DND-41 (cell line): Measurements from ENCODE around the gene RBMS2.
"Not testable (repeated sequence)": the region's sequence is repeated elsewhere in the genome, so short reads cannot be mapped to it uniquely, and the experiment has no call there.

Experiments
- ATAC-seq: fragments of 200-7000 bp; cut with Tn5 transposase; 3 replicates; pipeline ENCODE4 v1.9.1; 2021; ENCODE audit warnings: low read depth; ENCODE audit not compliant: insufficient read depth
- DNase-seq: peaks from one replicate; pipeline ENCODE4 v3.0.0-alpha.2; 2020
- H2AFZ ChIP-seq: 2 replicates; pipeline ENCODE4 v1.6.0; 2012; ENCODE audit warnings: low read depth, low read length
- H3K27ac ChIP-seq: 2 replicates; pipeline ENCODE4 v1.5.1; 2012; ENCODE audit warnings: low read length, inconsistent platforms
- H3K27me3 ChIP-seq: fragments of 200-600 bp; sonication (generic); 2 replicates; pipeline ENCODE4 v1.6.0; 2012; ENCODE audit warnings: low read length, mild to moderate bottlenecking, inconsistent platforms; ENCODE audit not compliant: insufficient read depth, poor library complexity
- H3K36me3 ChIP-seq: 2 replicates; pipeline ENCODE4 v1.5.1; 2012; ENCODE audit warnings: low read length, inconsistent platforms; ENCODE audit not compliant: insufficient read depth
- H3K4me1 ChIP-seq: 2 replicates; pipeline ENCODE4 v1.5.1; 2012; ENCODE audit warnings: mild to moderate bottlenecking, low read length; ENCODE audit not compliant: insufficient read depth
- H3K4me2 ChIP-seq: 2 replicates; pipeline ENCODE4 v1.6.0; 2012; ENCODE audit warnings: mild to moderate bottlenecking, moderate library complexity, low read length, inconsistent platforms; ENCODE audit not compliant: insufficient read depth
- H3K4me3 ChIP-seq, 2 experiments: fragments of 200-600 bp in 1 of 2; shearing (Covaris generic) in 1 of 2; 2 replicates each; pipeline ENCODE4 v1.5.1; 2012 to 2016; ENCODE audit warnings: inconsistent platforms in 2 of 2, low read length in 2 of 2, mild to moderate bottlenecking in 2 of 2, low read depth in 1 of 2, moderate library complexity in 1 of 2
- H3K79me2 ChIP-seq: 2 replicates; pipeline ENCODE4 v1.6.0; 2012; ENCODE audit warnings: low read length, inconsistent platforms; ENCODE audit not compliant: insufficient read depth
- H3K9ac ChIP-seq: 2 replicates; pipeline ENCODE4 v1.6.0; 2012; ENCODE audit warnings: low read depth, mild to moderate bottlenecking, inconsistent platforms, low read length, moderate library complexity
- H3K9me3 ChIP-seq: 2 replicates; pipeline ENCODE4 v1.5.1; 2012; ENCODE audit warnings: low read length, moderate library complexity, mild to moderate bottlenecking, inconsistent platforms; ENCODE audit not compliant: insufficient read depth, severe bottlenecking
- H4K20me1 ChIP-seq: 2 replicates; pipeline ENCODE4 v1.6.0; 2012; ENCODE audit warnings: low read length; ENCODE audit not compliant: insufficient read depth
- EZH2 ChIP-seq: IDR thresholded peaks from 3 replicates; pipeline ENCODE4 v1.6.1; 2012; ENCODE audit warnings: borderline replicate concordance, low read depth, mild to moderate bottlenecking, moderate library complexity, low read length, inconsistent platforms; ENCODE audit not compliant: severe bottlenecking
- TF ChIP-seq, protein P1 (sequence below): IDR thresholded peaks from 2 replicates; pipeline ENCODE4 v1.5.1; 2012; ENCODE audit warnings: borderline replicate concordance, low read length, moderate library complexity, mild to moderate bottlenecking; ENCODE audit not compliant: poor library complexity, severe bottlenecking; ENCODE audit errors: extremely low read depth

The RBMS2 gene

DNA sequence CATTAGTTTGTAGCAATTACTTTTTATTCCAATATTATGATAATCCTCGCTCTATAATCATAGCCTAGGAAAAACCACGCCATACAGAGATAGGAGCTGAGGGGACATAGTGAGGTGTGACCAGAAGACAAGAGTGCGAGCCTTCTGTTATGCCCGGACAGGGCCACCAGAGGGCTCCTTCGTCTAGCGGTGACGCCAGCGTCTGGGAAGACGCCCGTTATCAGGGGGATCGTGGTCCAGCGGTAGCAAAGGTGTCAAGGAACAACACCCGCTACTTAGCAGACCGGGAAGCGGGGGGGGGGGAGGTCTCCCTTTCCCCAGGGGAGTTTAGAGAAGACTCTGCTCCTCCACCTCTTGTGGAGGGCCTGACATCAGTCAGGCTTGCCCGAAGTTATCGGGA is 24.9 kb upstream of the RBMS2 start:
- TF ChIP-seq, protein P1, sequence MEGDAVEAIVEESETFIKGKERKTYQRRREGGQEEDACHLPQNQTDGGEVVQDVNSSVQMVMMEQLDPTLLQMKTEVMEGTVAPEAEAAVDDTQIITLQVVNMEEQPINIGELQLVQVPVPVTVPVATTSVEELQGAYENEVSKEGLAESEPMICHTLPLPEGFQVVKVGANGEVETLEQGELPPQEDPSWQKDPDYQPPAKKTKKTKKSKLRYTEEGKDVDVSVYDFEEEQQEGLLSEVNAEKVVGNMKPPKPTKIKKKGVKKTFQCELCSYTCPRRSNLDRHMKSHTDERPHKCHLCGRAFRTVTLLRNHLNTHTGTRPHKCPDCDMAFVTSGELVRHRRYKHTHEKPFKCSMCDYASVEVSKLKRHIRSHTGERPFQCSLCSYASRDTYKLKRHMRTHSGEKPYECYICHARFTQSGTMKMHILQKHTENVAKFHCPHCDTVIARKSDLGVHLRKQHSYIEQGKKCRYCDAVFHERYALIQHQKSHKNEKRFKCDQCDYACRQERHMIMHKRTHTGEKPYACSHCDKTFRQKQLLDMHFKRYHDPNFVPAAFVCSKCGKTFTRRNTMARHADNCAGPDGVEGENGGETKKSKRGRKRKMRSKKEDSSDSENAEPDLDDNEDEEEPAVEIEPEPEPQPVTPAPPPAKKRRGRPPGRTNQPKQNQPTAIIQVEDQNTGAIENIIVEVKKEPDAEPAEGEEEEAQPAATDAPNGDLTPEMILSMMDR, result peak; percentile 45
- not testable (repeated sequence) for H3K27me3 ChIP-seq, H3K27ac ChIP-seq, H3K4me1 ChIP-seq, ATAC-seq, H4K20me1 ChIP-seq, H3K9ac ChIP-seq, H3K79me2 ChIP-seq, H3K9me3 ChIP-seq, H3K36me3 ChIP-seq, H3K4me3 ChIP-seq, H2AFZ ChIP-seq
- peak overlapping the region; percentile 44; the same call in 1 of the 2 replicates for H3K4me2 ChIP-seq
- peak; percentile 60 for DNase-seq

DNA sequence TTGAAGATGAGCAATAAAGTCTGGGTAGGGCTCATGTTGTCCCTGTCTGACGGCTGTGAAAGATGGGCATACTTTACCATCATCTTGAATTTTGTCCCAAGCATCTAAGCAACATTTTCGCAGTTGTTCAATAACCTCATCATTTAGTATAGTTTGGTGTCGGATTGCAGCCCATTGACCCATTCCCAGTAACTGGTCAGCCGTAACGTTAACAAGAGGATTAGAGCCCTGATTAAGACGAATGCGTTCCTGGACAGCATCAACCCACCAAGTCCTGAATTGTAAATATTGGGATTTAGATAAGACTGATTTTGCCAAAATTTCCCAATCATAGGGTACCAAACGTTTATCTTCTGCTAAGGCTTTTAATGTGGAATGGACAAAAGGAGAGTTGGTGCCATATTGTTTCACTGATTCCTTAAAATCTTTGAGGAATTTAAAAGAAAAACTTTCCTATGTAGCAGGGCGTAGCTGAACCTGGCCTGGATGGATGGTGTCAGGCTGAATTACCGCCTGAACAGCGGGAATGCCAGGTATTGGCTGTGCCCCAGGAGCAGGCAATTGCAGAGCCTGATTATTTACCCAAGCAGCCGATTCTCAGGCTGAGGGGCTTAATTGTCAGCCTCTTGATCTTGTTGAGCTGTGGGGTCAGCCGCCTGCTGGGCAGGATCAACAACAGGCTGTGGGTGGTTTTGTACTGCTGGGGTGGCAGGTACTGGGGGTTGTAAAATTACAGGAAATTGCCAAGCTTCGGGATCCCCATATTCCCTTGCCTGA is 23.3 kb upstream of the RBMS2 start:
- not testable (repeated sequence) for H3K4me3 ChIP-seq, DNase-seq, H2AFZ ChIP-seq, H3K79me2 ChIP-seq, H3K9me3 ChIP-seq, H3K4me1 ChIP-seq, H3K27me3 ChIP-seq, H3K36me3 ChIP-seq, H3K27ac ChIP-seq, ATAC-seq, H4K20me1 ChIP-seq, H3K9ac ChIP-seq, H3K4me2 ChIP-seq

DNA sequence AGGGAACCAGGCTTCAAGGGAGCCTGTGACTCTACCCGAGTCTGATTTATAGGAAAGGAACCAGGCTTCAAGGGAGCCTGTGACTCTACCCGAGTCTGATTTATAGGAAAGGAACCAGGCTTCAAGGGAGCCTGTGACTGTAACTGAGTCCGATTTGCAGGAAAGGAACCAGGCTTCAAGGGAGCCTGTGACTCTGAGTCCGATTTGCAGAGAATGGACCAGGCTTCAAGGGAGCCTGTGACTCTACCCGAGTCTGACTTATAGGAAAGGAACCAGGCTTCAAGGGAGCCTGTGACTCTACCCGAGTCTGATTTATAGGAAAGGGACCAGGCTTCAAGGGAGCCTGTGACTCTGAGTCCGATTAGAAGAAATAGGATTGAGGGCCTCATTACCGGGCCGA is 22.2 kb upstream of the RBMS2 start:
- not testable (repeated sequence) for H3K27ac ChIP-seq, DNase-seq, H3K36me3 ChIP-seq, H4K20me1 ChIP-seq, H3K9me3 ChIP-seq, H3K4me1 ChIP-seq, H3K9ac ChIP-seq, H3K27me3 ChIP-seq, H3K79me2 ChIP-seq, ATAC-seq, H3K4me3 ChIP-seq, H2AFZ ChIP-seq, H3K4me2 ChIP-seq

DNA sequence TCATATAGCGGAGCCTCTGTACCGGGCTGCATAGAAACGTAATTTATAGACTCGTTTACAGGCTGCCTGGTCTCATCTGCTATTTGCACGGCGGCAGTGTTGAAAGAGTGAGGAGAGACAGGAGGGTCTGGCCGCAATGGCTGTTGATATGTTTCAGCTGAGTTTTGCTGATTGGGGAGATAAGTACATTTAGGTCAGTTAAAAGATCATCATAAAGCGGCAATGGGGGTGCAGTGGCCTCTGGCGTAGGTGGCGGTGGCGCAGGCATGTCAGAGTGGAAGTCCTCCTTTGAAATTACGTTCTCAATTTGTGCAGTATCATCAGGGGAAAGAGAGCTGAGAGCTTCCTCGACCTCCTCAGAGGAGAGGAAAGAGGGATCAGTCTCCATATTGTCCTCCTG is 21.7 kb upstream of the RBMS2 start:
- H3K4me3 ChIP-seq, H3K27ac ChIP-seq, H3K9ac ChIP-seq, H3K4me2 ChIP-seq, H2AFZ ChIP-seq, H4K20me1 ChIP-seq, H3K79me2 ChIP-seq, H3K36me3 ChIP-seq, H3K4me1 ChIP-seq, DNase-seq, H3K27me3 ChIP-seq, H3K9me3 ChIP-seq, ATAC-seq: not testable (repeated sequence)

DNA sequence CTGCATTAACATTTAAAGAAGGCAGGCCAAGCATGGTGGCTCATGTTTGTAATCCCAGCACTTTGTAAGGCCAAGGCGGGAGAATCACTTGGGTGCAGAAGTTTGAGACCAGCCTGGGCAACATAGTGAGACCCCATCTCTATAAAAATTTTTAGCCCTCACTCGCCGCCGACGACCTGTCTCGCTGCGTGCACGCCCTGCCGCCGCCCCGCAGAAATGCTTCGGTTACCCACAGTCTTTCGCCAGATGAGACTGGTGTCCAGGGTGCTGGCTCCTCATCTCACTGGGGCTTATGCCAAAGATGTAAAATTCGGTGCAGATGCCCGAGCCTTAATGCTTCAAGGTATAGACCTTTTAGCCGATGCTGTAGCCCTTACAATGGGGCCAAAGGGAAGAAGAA is 10.8 kb upstream of the RBMS2 start:
- ATAC-seq (no peak), DNase-seq (no peak)
- H4K20me1 ChIP-seq, result no peaks in the 10 kb centered on the region
- TF ChIP-seq, protein P1, result no peak
- TF ChIP-seq EZH2, result no peak
- H3K4me2 ChIP-seq, result no peak overlapping the region
- H3K9ac ChIP-seq, result no peak overlapping the region
- no peaks in the 10 kb centered on the region for H3K79me2 ChIP-seq
- no peaks in the 10 kb centered on the region for H3K9me3 ChIP-seq
- H3K4me3 ChIP-seq, result no peak overlapping the region
- no peak overlapping the region for H2AFZ ChIP-seq
- H3K27me3 ChIP-seq, result no peaks in the 10 kb centered on the region
- no peak overlapping the region for H3K27ac ChIP-seq
- no peaks in the 10 kb centered on the region for H3K4me1 ChIP-seq
- H3K36me3 ChIP-seq, result no peaks in the 10 kb centered on the region

DNA sequence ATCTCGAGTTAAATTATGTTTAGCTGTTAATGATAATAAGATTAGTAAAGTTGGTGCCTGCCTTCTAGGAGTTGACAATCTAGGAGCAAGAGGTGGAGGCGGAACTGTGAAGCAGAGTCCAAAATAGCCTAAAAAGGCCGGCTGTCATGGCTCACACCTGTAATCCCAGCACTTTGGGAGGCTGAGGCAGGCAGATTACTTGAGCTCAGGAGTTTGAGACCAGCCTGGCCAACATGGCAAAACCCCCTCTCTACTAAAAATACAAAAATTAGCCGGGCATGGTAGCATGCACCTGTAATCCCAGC is 7.7 kb upstream of the RBMS2 start:
- not testable (repeated sequence) for H3K9me3 ChIP-seq, H3K27me3 ChIP-seq, H4K20me1 ChIP-seq, H3K36me3 ChIP-seq, H3K4me3 ChIP-seq, H3K79me2 ChIP-seq, H3K4me2 ChIP-seq, H2AFZ ChIP-seq, H3K27ac ChIP-seq, DNase-seq, H3K4me1 ChIP-seq, ATAC-seq, H3K9ac ChIP-seq
